ENCODE measurements around the gene RHBDD1.

Gene RHBDD1

DNA sequence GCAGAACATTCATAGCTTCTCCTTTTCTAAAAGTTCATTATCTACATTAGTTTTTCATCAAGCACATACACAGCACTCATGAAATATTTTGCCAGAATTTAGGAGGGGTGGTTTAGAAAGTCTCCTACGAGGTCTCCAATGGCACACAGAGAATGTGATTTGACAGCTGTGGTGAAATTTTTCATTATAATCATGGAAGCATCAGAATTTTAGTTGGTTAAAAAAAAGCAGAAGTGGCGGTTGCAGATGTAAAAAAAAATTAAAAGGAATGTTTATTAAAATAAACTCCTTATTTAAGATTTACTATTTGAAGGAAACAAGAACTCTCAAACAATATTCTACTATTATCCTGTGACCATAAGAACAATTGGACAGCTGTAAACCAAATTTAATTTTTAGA is 10.8 kb upstream of the RHBDD1 start:
- Histone ChIP-seq H3K9me2 (replicated peaks; ENCODE audit: control insufficient read depth, low read length) (no peaks in the 10 kb centered on the region), H3K4me3 (ENCODE audit: low read length) (no peak overlapping the region), H3K36me3 (ENCODE audit: control insufficient read depth, low read length) (no peaks in the 10 kb centered on the region), H3K79me2 (ENCODE audit: control insufficient read depth, low read length) (no peaks in the 10 kb centered on the region), H3K27ac (ENCODE audit: low read depth, low read length) (no peak overlapping the region), H3K4me2 (ENCODE audit: low read length) (no peak overlapping the region), H3K9me3 (ENCODE audit: control insufficient read depth, insufficient read depth, low read length) (no peaks in the 10 kb centered on the region), H4K20me1 (ENCODE audit: control insufficient read depth, insufficient read depth, low read depth, low read length) (no peaks in the 10 kb centered on the region), H3K4me1 (ENCODE audit: control insufficient read depth, low read length) (peaks cover 19% of the 10 kb centered on the region), H3F3A (ENCODE audit: control insufficient read depth, insufficient read depth) (no peaks in the 10 kb centered on the region), H3K27me3 (ENCODE audit: control insufficient read depth, low read length) (no peaks in the 10 kb centered on the region)
- TF ChIP-seq CTCF (IDR thresholded peaks at IDR 0.05; ENCODE audit: low read depth, low read length, poor library complexity, severe bottlenecking) (no peak), EZH2phosphoT487 (IDR thresholded peaks at IDR 0.05; ENCODE audit: borderline replicate concordance, low read length) (no peak)

DNA sequence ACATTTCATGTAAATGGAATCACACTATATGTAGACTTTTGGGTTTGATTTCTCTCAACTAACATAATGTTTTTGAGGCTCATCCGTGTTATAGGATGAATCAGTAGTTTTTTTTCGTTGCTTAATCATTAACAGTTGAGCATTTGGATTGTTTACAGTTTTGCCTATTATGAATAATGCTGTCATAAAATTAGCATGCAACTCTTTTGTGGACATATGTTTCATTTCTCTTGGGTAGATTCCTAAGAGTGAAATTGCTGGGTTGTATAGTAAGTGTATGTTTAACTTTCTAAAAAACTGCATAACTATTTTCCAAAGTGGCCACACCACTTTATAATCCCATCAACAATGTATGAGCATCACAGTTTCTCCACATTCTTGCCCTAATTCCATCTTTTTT is 7.7 kb upstream of the RHBDD1 start:
- Histone ChIP-seq H3K27ac (ENCODE audit: low read depth, low read length) (no peak overlapping the region), H3K9me2 (replicated peaks; ENCODE audit: control insufficient read depth, low read length) (no peaks in the 10 kb centered on the region), H3K79me2 (ENCODE audit: control insufficient read depth, low read length) (no peaks in the 10 kb centered on the region), H4K20me1 (ENCODE audit: control insufficient read depth, insufficient read depth, low read depth, low read length) (no peaks in the 10 kb centered on the region), H3K4me1 (ENCODE audit: control insufficient read depth, low read length) (peaks cover 19% of the 10 kb centered on the region), H3F3A (ENCODE audit: control insufficient read depth, insufficient read depth) (no peaks in the 10 kb centered on the region), H3K36me3 (ENCODE audit: control insufficient read depth, low read length) (no peaks in the 10 kb centered on the region), H3K4me3 (ENCODE audit: low read length) (no peak overlapping the region), H3K4me2 (ENCODE audit: low read length) (no peak overlapping the region), H3K9me3 (ENCODE audit: control insufficient read depth, insufficient read depth, low read length) (no peaks in the 10 kb centered on the region), H3K27me3 (ENCODE audit: control insufficient read depth, low read length) (no peaks in the 10 kb centered on the region)
- TF ChIP-seq EZH2phosphoT487 (IDR thresholded peaks at IDR 0.05; ENCODE audit: borderline replicate concordance, low read length) (no peak), CTCF (IDR thresholded peaks at IDR 0.05; ENCODE audit: low read depth, low read length, poor library complexity, severe bottlenecking) (no peak)

DNA sequence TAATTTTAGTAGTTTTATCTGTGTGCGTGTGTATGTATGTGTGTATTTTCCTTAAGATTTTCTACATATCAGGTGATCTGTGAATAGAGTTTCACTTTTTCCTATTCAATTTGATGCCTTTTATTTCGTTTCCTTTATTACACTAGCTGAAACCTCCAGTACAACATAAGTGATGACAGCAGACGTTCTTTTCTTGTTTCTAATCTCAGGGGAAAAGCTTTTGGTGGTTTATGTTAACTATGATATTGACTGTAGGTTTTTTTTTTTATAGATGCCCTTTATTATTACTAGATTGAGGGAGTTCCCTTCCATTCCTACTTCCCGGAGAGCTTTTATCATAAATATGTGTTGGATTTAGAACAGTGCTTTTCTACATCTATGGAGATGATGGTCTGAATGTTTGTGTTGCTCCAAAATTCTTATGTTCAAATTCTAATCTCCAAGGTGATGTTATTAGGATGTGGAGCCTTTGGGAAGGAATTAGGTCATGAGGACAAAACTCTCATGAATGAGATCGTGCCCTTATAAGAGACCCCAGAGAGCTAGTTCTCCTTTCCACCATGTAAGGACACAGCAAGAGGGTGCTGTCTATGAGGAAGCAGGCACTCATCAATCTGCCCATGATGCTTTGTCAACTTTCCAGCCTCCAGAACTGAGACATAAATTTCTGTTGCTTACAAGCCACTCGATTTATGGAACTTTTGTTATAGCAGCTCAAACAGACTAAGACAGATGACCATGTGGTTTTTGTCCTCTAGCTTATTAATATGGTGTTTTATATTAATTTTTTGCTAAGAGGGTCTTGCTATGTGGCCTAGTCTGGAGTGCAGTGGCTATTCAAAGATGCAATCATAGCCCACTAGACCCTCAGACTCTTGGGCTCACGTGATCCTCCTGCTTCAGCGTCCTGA is 5.9 kb upstream of the RHBDD1 start:
- Histone ChIP-seq H3K9me2 (replicated peaks; ENCODE audit: control insufficient read depth, low read length) (no peaks in the 10 kb centered on the region), H3K4me1 (ENCODE audit: control insufficient read depth, low read length) (peaks cover 14% of the 10 kb centered on the region), H3F3A (ENCODE audit: control insufficient read depth, insufficient read depth) (0 out of 2 replicates have a peak, but pooled peaks cover 7% of the 10 kb centered on the region), H3K4me2 (ENCODE audit: low read length) (no peak overlapping the region), H3K79me2 (ENCODE audit: control insufficient read depth, low read length) (no peaks in the 10 kb centered on the region), H3K27me3 (ENCODE audit: control insufficient read depth, low read length) (no peaks in the 10 kb centered on the region), H3K4me3 (ENCODE audit: low read length) (no peak overlapping the region), H4K20me1 (ENCODE audit: control insufficient read depth, insufficient read depth, low read depth, low read length) (no peaks in the 10 kb centered on the region), H3K27ac (ENCODE audit: low read depth, low read length) (no peak overlapping the region), H3K9me3 (ENCODE audit: control insufficient read depth, insufficient read depth, low read length) (no peaks in the 10 kb centered on the region), H3K36me3 (ENCODE audit: control insufficient read depth, low read length) (no peaks in the 10 kb centered on the region)
- TF ChIP-seq EZH2phosphoT487 (IDR thresholded peaks at IDR 0.05; ENCODE audit: borderline replicate concordance, low read length): no peak
- no peak for TF ChIP-seq CTCF (IDR thresholded peaks at IDR 0.05; ENCODE audit: low read depth, low read length, poor library complexity, severe bottlenecking)
